Naive thymus-derived CD4-positive, alpha-beta T cell (primary cell): ENCODE measurements around the gene ADCK1. TPM values are rescaled to one million over a fixed set of nuclear protein-coding genes. Genes with fewer than 3 reads are reported as not detected.
A peak's percentile ranks its signal among the peaks of the same experiment; 100 is the strongest.
"Not testable (repeated sequence)": the region's sequence is repeated elsewhere in the genome, so short reads cannot be mapped to it uniquely, and the experiment has no call there.

Experiments used
- ATAC-seq: fragments of 150-1000 bp; cut with Tn5 transposase; 2 replicates; pipeline ENCODE4 v1.10.0; 2021; ENCODE audit warnings: mild to moderate bottlenecking, moderate library complexity
- CTCF ChIA-PET: fragments of 350-600 bp; sonication (Branson Sonifier 250); formaldehyde crosslinking; loops from one replicate; lab custom pipeline; 2021; ENCODE audit warnings: antibody characterized with exemption; lab: Charles Lee
- POLR2A ChIA-PET: fragments of 350-600 bp; sonication (Branson Sonifier 250); formaldehyde crosslinking; loops from one replicate; lab custom pipeline; 2021; ENCODE audit warnings: antibody characterized with exemption, inconsistent platforms; lab: Charles Lee
- DNase-seq, 9 donors: peaks; one replicate each; pipeline versions ENCODE4 v3.0.0 to v3.0.0-alpha.2; 2020 to 2022; ENCODE audit warnings: mixed read lengths in 1 of 9
- H3K27ac ChIP-seq: one replicate; pipeline ENCODE4 v1.7.0; 2013; ENCODE audit warnings: mild to moderate bottlenecking, low read depth, low read length, moderate library complexity
- H3K27me3 ChIP-seq, 2 donors: one replicate each; pipeline ENCODE4 v1.7.0; 2013; ENCODE audit warnings: low read length in 2 of 2, mild to moderate bottlenecking in 2 of 2, moderate library complexity in 2 of 2; ENCODE audit not compliant: control insufficient read depth in 2 of 2, insufficient read depth in 2 of 2
- H3K36me3 ChIP-seq, 3 experiments: 1 replicate in 2 of 3; 2 replicates in 1 of 3; pipeline ENCODE4 v1.7.0; 2013; ENCODE audit warnings: low read length in 3 of 3, mild to moderate bottlenecking in 3 of 3, moderate library complexity in 1 of 3; ENCODE audit not compliant: insufficient read depth in 3 of 3, control insufficient read depth in 2 of 3
- H3K4me1 ChIP-seq, 2 donors: one replicate each; pipeline ENCODE4 v1.7.0; 2013; ENCODE audit warnings: low read length in 2 of 2, mild to moderate bottlenecking in 2 of 2, moderate library complexity in 1 of 2; ENCODE audit not compliant: control insufficient read depth in 2 of 2, insufficient read depth in 2 of 2
- H3K4me3 ChIP-seq: 2 replicates; pipeline ENCODE4 v1.7.0; 2013; ENCODE audit warnings: mild to moderate bottlenecking, low read length
- H3K9me3 ChIP-seq, 3 experiments: 1 replicate in 2 of 3; 2 replicates in 1 of 3; pipeline ENCODE4 v1.7.0; 2013; ENCODE audit warnings: low read length in 3 of 3; ENCODE audit not compliant: control insufficient read depth in 2 of 3
- H3K27ac Mint-ChIP-seq, 9 donors: one replicate each; pipeline ENCODE4 v1.8.0; 2020 to 2022; ENCODE audit warnings: mixed read lengths in 9 of 9, mild to moderate bottlenecking in 8 of 9, moderate library complexity in 5 of 9, inconsistent platforms in 2 of 9
- H3K27me3 Mint-ChIP-seq, 5 donors: one replicate each; pipeline ENCODE4 v1.8.0; 2021 to 2022; ENCODE audit warnings: mixed read lengths in 5 of 5, mild to moderate bottlenecking in 1 of 5
- H3K36me3 Mint-ChIP-seq, 5 donors: one replicate each; pipeline ENCODE4 v1.8.0; 2020 to 2022; ENCODE audit warnings: mixed read lengths in 5 of 5, mild to moderate bottlenecking in 3 of 5, inconsistent platforms in 1 of 5
- H3K4me1 Mint-ChIP-seq, 7 donors: one replicate each; pipeline ENCODE4 v1.8.0; 2020 to 2022; ENCODE audit warnings: mixed read lengths in 7 of 7, mild to moderate bottlenecking in 3 of 7, inconsistent platforms in 1 of 7
- H3K4me3 Mint-ChIP-seq, 10 donors: one replicate each; pipeline ENCODE4 v1.8.0; 2020 to 2022; ENCODE audit warnings: mild to moderate bottlenecking in 10 of 10, mixed read lengths in 10 of 10, moderate library complexity in 6 of 10, inconsistent platforms in 2 of 10
- H3K9me3 Mint-ChIP-seq, 11 donors: one replicate each; pipeline ENCODE4 v1.8.0; 2020 to 2022; ENCODE audit warnings: mixed read lengths in 11 of 11, mild to moderate bottlenecking in 4 of 11, inconsistent platforms in 1 of 11, moderate library complexity in 1 of 11
- intact Hi-C, 2 donors: fragments of 100-400 bp; cut with micrococcal nuclease; formaldehyde crosslinking; loops; one replicate each; pipeline ENCODE4 v1.15.1; 2023
- polyA plus RNA-seq, 2 donors: library from polyadenylated mRNA; unstranded; fragments of 300-500 nt; fragmentation: Illumina TruSeq; gene quantifications; one replicate each; pipeline ENCODE4 v1.2.3, GENCODE V29; 2021
- total RNA-seq, 6 experiments: library from RNA in 5 of 6; stranded (reverse) in 5 of 6; gene quantifications; 1 replicate in 5 of 6; 2 replicates in 1 of 6; pipeline ENCODE4 v1.2.3 and lab custom pipeline; 2021 to 2026

ADCK1 gene
- total and polyA plus RNA-seq, 7 experiments from 2014 or later = 4.5 to 10.6 (median 9.4) TPM

DNA sequence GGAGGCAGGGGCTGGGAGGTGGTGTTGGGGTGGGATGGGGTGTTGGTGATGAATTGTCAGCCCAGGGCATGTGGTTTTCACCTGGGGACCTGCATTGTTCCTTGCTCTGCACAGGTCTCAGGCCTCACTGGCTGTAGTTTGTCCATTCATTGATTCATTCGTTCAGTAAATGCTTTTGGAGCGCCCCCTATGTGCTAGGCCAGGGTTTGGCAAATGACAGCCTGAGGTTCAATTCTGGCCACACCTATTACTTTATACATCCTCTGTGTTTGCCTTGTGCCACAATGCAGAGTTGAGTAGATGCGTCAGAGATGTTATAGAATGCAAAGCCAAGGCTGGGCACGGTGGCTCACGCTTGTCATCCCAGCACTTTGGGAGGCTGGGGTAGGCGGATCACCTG is 4.7 kb downstream of the ADCK1 start:
- Histone ChIP-seq H3K4me1 (no peaks in the 10 kb centered on the region), H3K36me3 (no peaks in the 10 kb centered on the region), H3K27me3 (no peaks in the 10 kb centered on the region), H3K4me3 (no peak overlapping the region), H3K9me3 (no peaks in the 10 kb centered on the region), H3K27ac (no peak overlapping the region)
- ChIA-PET POLR2A (no interaction called here), CTCF (no interaction called here)
- H3K9me3 Mint-ChIP-seq = no peaks in the 10 kb centered on the region
- no peaks in the 10 kb centered on the region for H3K27me3 Mint-ChIP-seq
- ATAC-seq = no peak
- peaks cover 0 to 9% (median 0%) of the 10 kb centered on the region in 5 donors for H3K36me3 Mint-ChIP-seq
- no peak for DNase-seq
- intact Hi-C loops = loop anchor here (5.0 to 10.0 kb wide), 2 partner anchors 427 to 990 kb away; partner anchors contain the start of genes ANGEL1 (in 1 of the 2), SAMD15 (in 1 of the 2) and TMED8 (in 1 of the 2)
- no peak overlapping the region for H3K27ac Mint-ChIP-seq
- H3K4me1 Mint-ChIP-seq = peaks cover 0 to 14% (median 6%) of the 10 kb centered on the region in 7 donors
- no peak overlapping the region for H3K4me3 Mint-ChIP-seq

GRCh38 chr14:77805706-77806105 is 5.8 kb downstream of the ADCK1 start:
- Histone ChIP-seq H3K36me3 (no peaks in the 10 kb centered on the region), H3K27ac (no peak overlapping the region), H3K27me3 (no peaks in the 10 kb centered on the region), H3K4me3 (no peak overlapping the region), H3K9me3 (no peaks in the 10 kb centered on the region), H3K4me1 (no peaks in the 10 kb centered on the region)
- intact Hi-C loops = loop anchor here in 1 of 2 donors (10.0 kb wide), 1 partner anchor 991 kb away; the partner anchor contains the start of gene ANGEL1
- Mint-ChIP-seq H3K27ac (no peak overlapping the region), H3K9me3 (no peaks in the 10 kb centered on the region), H3K36me3 (peaks cover 0 to 9% (median 0%) of the 10 kb centered on the region in 5 donors), H3K27me3 (no peaks in the 10 kb centered on the region), H3K4me3 (no peak overlapping the region), H3K4me1 (peaks cover 0 to 6% (median 2%) of the 10 kb centered on the region in 7 donors)
- CTCF ChIA-PET = no interaction called here
- POLR2A ChIA-PET = no interaction called here
- ATAC-seq (no peak), DNase-seq (no peak)

- DNase-seq (no peak), ATAC-seq (no peak)
- ChIA-PET POLR2A (no interaction called here), CTCF (no interaction called here)
- Mint-ChIP-seq H3K4me3 (no peak overlapping the region), H3K36me3 (peaks cover 0 to 9% (median 0%) of the 10 kb centered on the region in 5 donors), H3K27ac (no peak overlapping the region), H3K4me1 (peaks cover 0 to 3% (median 0%) of the 10 kb centered on the region in 7 donors), H3K27me3 (no peaks in the 10 kb centered on the region), H3K9me3 (no peaks in the 10 kb centered on the region)
- H3K36me3 ChIP-seq = no peaks in the 10 kb centered on the region
- no peaks in the 10 kb centered on the region for H3K27me3 ChIP-seq
- no peak overlapping the region for H3K4me3 ChIP-seq
- no peak overlapping the region for H3K27ac ChIP-seq
- intact Hi-C loops = loop anchor here in 1 of 2 donors (10.0 kb wide), 1 partner anchor 993 kb away; the partner anchor contains the start of gene ANGEL1
- no peaks in the 10 kb centered on the region for H3K9me3 ChIP-seq
- H3K4me1 ChIP-seq = no peaks in the 10 kb centered on the region
These were observed 8.3 kb downstream of the ADCK1 start for GRCh38 chr14:77808250-77808649.

DNA sequence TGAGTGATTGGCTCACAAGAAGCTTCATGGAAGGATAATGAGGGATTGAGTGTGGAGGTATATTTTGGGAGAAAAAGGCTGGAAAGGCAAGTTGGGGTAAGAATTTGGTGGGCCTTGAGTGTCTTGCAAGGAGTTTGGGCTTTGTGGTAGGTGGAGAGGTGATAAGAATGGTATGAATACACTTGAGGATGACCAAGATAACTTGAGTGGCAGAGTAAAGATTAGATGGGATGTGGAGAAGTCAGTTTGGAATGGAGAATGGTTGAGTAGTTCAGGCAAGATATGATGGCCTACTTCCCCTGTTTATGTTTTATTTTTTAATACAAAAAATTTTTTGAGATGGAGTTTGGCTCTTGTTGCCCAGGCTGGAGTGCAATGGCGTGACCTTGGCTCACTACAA is 9.1 kb downstream of the ADCK1 start:
- Histone ChIP-seq H3K4me1 (no peaks in the 10 kb centered on the region), H3K9me3 (no peaks in the 10 kb centered on the region), H3K27me3 (no peaks in the 10 kb centered on the region), H3K36me3 (no peaks in the 10 kb centered on the region), H3K27ac (no peak overlapping the region), H3K4me3 (no peak overlapping the region)
- ATAC-seq (no peak), DNase-seq (no peak)
- no peak overlapping the region for H3K4me3 Mint-ChIP-seq
- POLR2A ChIA-PET = no interaction called here
- intact Hi-C loops = loop anchor here in 1 of 2 donors (10.0 kb wide), 1 partner anchor 994 kb away; the partner anchor contains the start of gene ANGEL1
- H3K27me3 Mint-ChIP-seq = no peaks in the 10 kb centered on the region
- CTCF ChIA-PET = no interaction called here
- H3K36me3 Mint-ChIP-seq = peaks cover 0 to 9% (median 0%) of the 10 kb centered on the region in 5 donors
- H3K4me1 Mint-ChIP-seq = peaks cover 0 to 3% (median 0%) of the 10 kb centered on the region in 7 donors
- no peaks in the 10 kb centered on the region for H3K9me3 Mint-ChIP-seq
- H3K27ac Mint-ChIP-seq = peak overlapping the region in 1 of 9 donors; percentile 4

- Mint-ChIP-seq H3K27me3 (no peaks in the 10 kb centered on the region), H3K4me3 (peak overlapping the region in 1 of 10 donors; percentile 4), H3K27ac (peak overlapping the region in 1 of 9 donors; percentile 47), H3K36me3 (peaks cover 0 to 9% (median 0%) of the 10 kb centered on the region in 5 donors), H3K4me1 (peaks cover 0 to 3% (median 0%) of the 10 kb centered on the region in 7 donors), H3K9me3 (no peaks in the 10 kb centered on the region)
- Histone ChIP-seq H3K4me3 (no peak overlapping the region), H3K27me3 (no peaks in the 10 kb centered on the region), H3K4me1 (no peaks in the 10 kb centered on the region), H3K27ac (no peak overlapping the region), H3K36me3 (no peaks in the 10 kb centered on the region), H3K9me3 (no peaks in the 10 kb centered on the region)
- ATAC-seq = no peak
- ChIA-PET POLR2A (no interaction called here), CTCF (no interaction called here)
- no peak for DNase-seq
- intact Hi-C loops = no loop called here
These were observed 12.1 kb downstream of the ADCK1 start for GRCh38 chr14:77812028-77812427.

- ATAC-seq = not testable (repeated sequence)
These were observed 12.8 kb downstream of the ADCK1 start for GRCh38 chr14:77812682-77813081.

GRCh38 chr14:77822307-77822706 is 22.4 kb downstream of the ADCK1 start:
- Mint-ChIP-seq H3K4me3 (no peak overlapping the region), H3K4me1 (no peaks in the 10 kb centered on the region), H3K27me3 (no peaks in the 10 kb centered on the region), H3K9me3 (no peaks in the 10 kb centered on the region), H3K27ac (no peak overlapping the region), H3K36me3 (peaks cover 0 to 62% (median 32%) of the 10 kb centered on the region in 5 donors)
- Histone ChIP-seq H3K36me3 (peaks cover 0 to 32% (median 0%) of the 10 kb centered on the region in 3 experiments), H3K9me3 (no peaks in the 10 kb centered on the region), H3K27ac (no peak overlapping the region), H3K4me1 (no peaks in the 10 kb centered on the region), H3K27me3 (no peaks in the 10 kb centered on the region), H3K4me3 (no peak overlapping the region)
- intact Hi-C loops = no loop called here
- DNase-seq = no peak
- POLR2A ChIA-PET = no interaction called here
- CTCF ChIA-PET = no interaction called here
- no peak for ATAC-seq

More at GRCh38 chr14:77812682-77813081, 12.8 kb downstream of the ADCK1 start:
- intact Hi-C loops, H3K4me1 ChIP-seq, H3K4me3 ChIP-seq, H3K27ac ChIP-seq, H3K36me3 ChIP-seq, H3K9me3 Mint-ChIP-seq, H3K27me3 ChIP-seq, H3K4me1 Mint-ChIP-seq, H3K36me3 Mint-ChIP-seq, DNase-seq, POLR2A ChIA-PET, H3K27me3 Mint-ChIP-seq, H3K9me3 ChIP-seq, H3K4me3 Mint-ChIP-seq, CTCF ChIA-PET: not testable (repeated sequence)
- peak overlapping the region in 1 of 9 donors; percentile 84 for H3K27ac Mint-ChIP-seq
